Thyroid gland (tissue), 4 donors: ENCODE results near the gene QRICH2. TPM values are rescaled to one million over a fixed set of nuclear protein-coding genes. Genes with fewer than 3 reads are reported as not detected.
A peak's percentile ranks its signal among the peaks of the same experiment; 100 is the strongest.

Experiments used
- DNase-seq, 2 donors: peaks; one replicate each; pipeline ENCODE4 v3.0.0-alpha.2; 2019
- H3K27ac ChIP-seq, 3 donors: fragments of 200-600 bp; sonication (generic); 1 replicate in 2 of 3; 2 replicates in 1 of 3; pipeline ENCODE4 v1.5.1; 2016 to 2019; ENCODE audit warnings: mild to moderate bottlenecking in 1 of 3, moderate library complexity in 1 of 3
- H3K27me3 ChIP-seq: fragments of 200-600 bp; sonication (generic); one replicate; pipeline ENCODE4 v1.5.1; 2019
- H3K36me3 ChIP-seq, 2 donors: fragments of 200-600 bp; sonication (generic); one replicate each; pipeline ENCODE4 v1.5.1; 2016 to 2019
- H3K4me1 ChIP-seq, 2 donors: fragments of 200-600 bp; sonication (generic); one replicate each; pipeline ENCODE4 v1.5.1; 2017 to 2019
- H3K4me3 ChIP-seq, 3 donors: fragments of 200-600 bp; sonication (generic); replicated peaks in 1 of 3; 1 replicate in 2 of 3; 2 replicates in 1 of 3; pipeline ENCODE4 v1.5.1; 2016; ENCODE audit warnings: mild to moderate bottlenecking in 1 of 3
- H3K9me3 ChIP-seq: fragments of 200-600 bp; sonication (generic); one replicate; pipeline ENCODE4 v1.5.1; 2017
- CTCF ChIP-seq, 6 experiments: fragments of 200-600 bp in 3 of 6; fragments of 450-650 bp in 3 of 6; sonication (generic) in 3 of 6; IDR thresholded peaks; one replicate each; pipeline ENCODE4 v1.5.1; 2016 to 2019; ENCODE audit warnings: antibody characterized with exemption in 6 of 6, mild to moderate bottlenecking in 2 of 6, inconsistent platforms in 1 of 6, moderate library complexity in 1 of 6
- POLR2A ChIP-seq, 2 donors: fragments of 450-650 bp; IDR thresholded peaks; one replicate each; pipeline ENCODE4 v1.6.1; 2017; ENCODE audit warnings: antibody characterized with exemption in 2 of 2, mild to moderate bottlenecking in 2 of 2, moderate library complexity in 1 of 2
- WGBS, 2 donors: methylation state at CpG; one replicate each; pipeline ENCODE4 v1.1.5; 2017; 5-methylcytosine and 5-hydroxymethylcytosine counted together
- intact Hi-C: fragments of 100-400 bp; cut with DNase I; formaldehyde crosslinking; loops from one replicate; pipeline ENCODE4 v1.15.1; 2023
- total RNA-seq, 4 donors: library from RNA; depleted of rRNA; stranded (reverse); fragments of >200 nt; gene quantifications; one replicate each; pipeline ENCODE4 v1.2.3, GENCODE V29; 2016

QRICH2 gene
- total RNA-seq, 4 donors from 2014 or later, result 6.6 to 14.3 (median 9.9) TPM

GRCh38 chr17:76275382-76276068 is 32.6 kb downstream of the QRICH2 start:
- Histone ChIP-seq H3K27ac (peak overlapping the region in 1 of 3 donors; percentile 33), H3K9me3 (no peaks in the 10 kb centered on the region), H3K36me3 (peaks cover 2% of the 10 kb centered on the region in 2 donors), H3K4me3 (no peak overlapping the region), H3K27me3 (no peaks in the 10 kb centered on the region), H3K4me1 (peaks cover 23 to 39% of the 10 kb centered on the region in 2 donors)
- 97 to 99% methylated on average over 10 to 14 of the region's 22 CpGs for WGBS, 2 donors
- no peak for DNase-seq
- intact Hi-C loops, result loop anchor here (5.0 to 10.0 kb wide), 2 partner anchors 93 to 271 kb away; partner anchors contain the start of gene CDK3
- no peak for TF ChIP-seq CTCF (IDR thresholded peaks at IDR 0.05)

DNA sequence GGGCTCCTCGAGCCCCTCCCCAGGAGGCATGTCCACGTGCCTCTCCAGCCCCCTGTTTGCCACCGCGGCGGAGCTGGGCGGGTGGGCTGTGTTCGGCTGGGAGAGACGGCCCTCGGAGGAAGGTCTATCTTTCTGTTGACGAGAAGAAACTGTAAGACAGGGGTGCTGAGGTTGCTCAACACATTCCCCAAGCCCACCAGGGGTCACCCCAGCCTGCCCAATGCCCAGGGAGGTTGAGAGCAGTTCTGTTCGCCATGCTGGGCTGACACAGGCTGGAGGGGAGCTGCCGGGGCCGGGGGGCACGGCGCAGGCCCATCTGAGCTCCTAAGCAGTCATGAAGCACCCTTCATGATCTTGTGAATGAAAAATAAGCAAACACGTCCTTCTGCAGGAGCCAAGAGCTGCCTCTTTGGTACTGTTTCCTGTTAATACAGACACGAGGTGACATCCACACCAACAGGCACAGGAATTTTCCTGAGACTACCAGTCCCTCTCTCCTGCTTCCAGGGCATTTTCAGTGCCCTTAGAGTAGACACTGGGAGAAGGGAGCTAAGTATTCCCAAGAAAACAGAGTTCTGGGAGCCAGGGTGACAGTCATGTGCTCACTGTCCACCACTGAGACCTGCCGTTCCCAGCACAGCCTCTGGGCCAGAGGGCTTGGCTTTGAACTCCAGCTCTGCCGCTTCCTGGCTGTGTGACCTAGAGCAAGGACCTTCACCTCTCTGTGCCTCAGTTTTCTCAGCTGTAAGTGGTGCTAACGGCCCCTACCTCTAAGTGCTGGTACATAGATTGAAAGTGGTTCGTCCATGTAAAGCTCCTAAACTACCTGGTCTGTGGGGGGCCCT is 33.7 kb downstream of the QRICH2 start:
- TF ChIP-seq CTCF (IDR thresholded peaks at IDR 0.05), result no peak
- no peak for TF ChIP-seq POLR2A (IDR thresholded peaks at IDR 0.05)
- DNase-seq, result no peak
- intact Hi-C loops, result loop anchor here (10.0 kb wide), 1 partner anchor 270 kb away; the partner anchor contains the start of gene CDK3
- peaks cover 9% of the 10 kb centered on the region in 2 donors for H3K36me3 ChIP-seq
- no peak overlapping the region for H3K4me3 ChIP-seq
- 56 to 59% methylated on average over 18 to 19 of the region's 21 CpGs for WGBS, 2 donors
- H3K27me3 ChIP-seq, result no peaks in the 10 kb centered on the region
- no peaks in the 10 kb centered on the region for H3K9me3 ChIP-seq
- H3K27ac ChIP-seq, result peak overlapping the region in 1 of 3 donors; percentile 33
- peaks cover 23 to 39% of the 10 kb centered on the region in 2 donors for H3K4me1 ChIP-seq

GRCh38 chr17:76273445-76274111 is 34.5 kb downstream of the QRICH2 start:
- intact Hi-C loops, result loop anchor here (10.0 kb wide), 1 partner anchor 269 kb away; the partner anchor contains the start of gene CDK3
- peak overlapping the region in 1 of 3 donors; percentile 79 for H3K27ac ChIP-seq
- H3K27me3 ChIP-seq, result no peaks in the 10 kb centered on the region
- WGBS, 2 donors, result 75 to 77% methylated on average over 16 to 25 of the region's 26 CpGs
- H3K4me1 ChIP-seq, result peaks cover 22 to 39% of the 10 kb centered on the region in 2 donors
- H3K4me3 ChIP-seq, result no peak overlapping the region
- peaks cover 9 to 14% of the 10 kb centered on the region in 2 donors for H3K36me3 ChIP-seq
- no peak for DNase-seq
- TF ChIP-seq CTCF (IDR thresholded peaks at IDR 0.05), result no peak
- TF ChIP-seq POLR2A (IDR thresholded peaks at IDR 0.05), result no peak
- no peaks in the 10 kb centered on the region for H3K9me3 ChIP-seq

DNA sequence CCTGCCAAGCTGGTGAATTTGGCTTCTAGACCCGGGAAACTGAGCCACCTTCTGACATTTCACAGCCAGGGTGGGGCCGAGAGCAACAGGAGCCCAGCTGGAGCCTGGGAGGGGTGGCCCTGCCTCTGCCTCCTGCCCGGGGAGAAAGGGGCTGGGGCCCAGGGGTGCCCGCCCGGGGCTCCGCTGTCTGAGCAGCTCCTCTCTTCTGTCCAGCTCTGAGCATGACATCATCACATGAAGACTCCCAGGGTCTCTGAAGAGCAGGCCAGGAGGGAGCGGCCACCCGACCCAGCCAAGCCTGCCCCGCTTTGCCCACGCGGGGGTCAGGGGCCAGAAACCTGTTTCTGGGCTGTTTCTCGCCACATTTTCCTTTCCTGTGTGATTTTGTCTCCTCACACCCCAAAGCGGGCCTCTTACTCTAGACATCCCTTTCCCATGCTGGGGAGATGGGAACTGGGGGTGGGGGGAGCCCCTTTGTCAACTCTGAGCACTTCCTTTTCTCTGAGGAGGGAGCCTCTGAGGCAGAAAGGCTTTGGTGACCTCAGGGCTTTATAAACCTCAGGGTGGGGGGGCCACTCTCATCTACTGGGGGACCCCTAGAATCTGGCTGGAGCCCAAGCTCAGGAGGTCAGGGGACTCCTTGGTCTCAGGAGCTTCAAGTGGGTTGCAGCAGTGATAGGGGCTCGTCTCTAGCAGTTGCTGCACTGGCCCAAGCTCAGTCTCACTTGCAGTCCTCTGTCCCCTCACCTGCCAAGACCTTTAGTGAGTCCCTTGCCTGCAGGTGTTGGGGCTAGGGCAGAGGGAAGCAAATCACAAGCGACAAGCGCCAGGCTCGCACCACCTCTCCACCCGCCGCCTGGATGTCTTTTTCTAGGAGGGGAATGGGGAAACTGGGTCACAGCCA is 35.3 kb downstream of the QRICH2 start:
- H3K27me3 ChIP-seq, result no peaks in the 10 kb centered on the region
- peaks cover 9 to 14% of the 10 kb centered on the region in 2 donors for H3K36me3 ChIP-seq
- peaks cover 30 to 45% of the 10 kb centered on the region in 2 donors for H3K4me1 ChIP-seq
- intact Hi-C loops, result loop anchor here (10.0 kb wide), 1 partner anchor 268 kb away; the partner anchor contains the start of gene CDK3
- H3K9me3 ChIP-seq, result no peaks in the 10 kb centered on the region
- 80 to 87% methylated on average over 12 to 13 of the region's 19 CpGs for WGBS, 2 donors
- peak overlapping the region; percentile 79 to 94 (median 81) for H3K27ac ChIP-seq
- DNase-seq, result no peak
- TF ChIP-seq CTCF (IDR thresholded peaks at IDR 0.05) (no peak), POLR2A (IDR thresholded peaks at IDR 0.05) (no peak)
- H3K4me3 ChIP-seq, result peak overlapping the region in 1 of 3 donors; percentile 31
